ENCODE results near the gene SARDH. TPM values are rescaled to one million over a fixed set of nuclear protein-coding genes. Genes with fewer than 3 reads are reported as not detected.

The SARDH gene
- total RNA-seq, 1 donor from 2014 or later, result 5.7 TPM

DNA sequence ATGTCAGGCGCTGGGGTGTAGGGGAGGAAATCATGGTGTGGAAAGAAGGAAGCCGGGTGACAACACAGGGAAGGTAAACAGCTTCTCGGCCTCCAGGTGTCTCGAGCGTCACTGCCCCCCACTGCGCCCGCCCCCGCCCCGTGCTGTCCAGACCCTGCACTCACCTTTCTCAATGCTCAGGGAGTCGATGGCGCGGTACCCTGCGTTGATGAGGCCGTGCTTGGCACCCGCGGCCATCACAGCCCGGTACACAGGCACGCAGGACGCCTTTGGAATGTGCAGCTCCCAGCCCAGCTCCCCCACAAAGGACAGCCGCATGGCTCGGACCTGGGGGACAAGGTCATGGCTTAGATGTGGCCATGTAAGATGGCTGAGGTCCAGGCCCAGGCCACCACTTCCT lies 66.8 kb downstream of the SARDH start:
- Histone ChIP-seq H3K27me3 (ENCODE audit: control insufficient read depth in 3 of 3, insufficient read depth in 3 of 3, low read length in 3 of 3) (peaks cover 0 to 8% (median 5%) of the 10 kb centered on the region in 3 donors), H3K27ac (ENCODE audit: low read depth, low read length) (no peak overlapping the region), H3K36me3 (ENCODE audit: control insufficient read depth in 3 of 3, insufficient read depth in 3 of 3, low read length in 3 of 3) (no peaks in the 10 kb centered on the region), H3K4me1 (ENCODE audit: control insufficient read depth in 3 of 3, insufficient read depth in 3 of 3, low read length in 3 of 3) (peaks cover 0 to 7% (median 0%) of the 10 kb centered on the region in 3 donors), H3K4me3 (ENCODE audit: low read length in 3 of 3) (no peak overlapping the region), H3K9ac (ENCODE audit: low read depth in 1 of 3, low read length in 3 of 3) (no peak overlapping the region), H3K9me3 (ENCODE audit: control insufficient read depth in 3 of 3, low read length in 3 of 3) (no peaks in the 10 kb centered on the region)

DNA sequence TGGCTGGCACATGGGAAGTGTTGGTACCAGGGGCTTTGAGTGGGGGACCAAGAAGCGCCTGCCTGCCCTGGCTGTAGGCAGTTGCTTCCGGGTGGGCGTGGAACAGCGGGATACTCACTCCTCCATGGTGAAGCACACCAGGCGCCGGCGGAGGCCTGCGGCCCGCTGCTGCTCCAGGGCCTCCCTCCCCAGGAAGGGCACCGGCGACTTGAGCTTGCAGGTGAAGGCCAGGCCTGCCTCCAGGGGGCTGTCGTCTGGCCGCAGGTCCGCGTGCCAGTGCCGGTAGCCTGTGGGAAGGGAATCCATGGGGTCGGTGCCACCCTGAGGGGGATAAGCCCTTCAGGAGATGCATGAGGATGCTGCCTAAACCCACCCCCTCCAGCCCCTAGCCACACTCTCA lies 67.7 kb downstream of the SARDH start:
- Histone ChIP-seq H3K27me3 (ENCODE audit: control insufficient read depth in 3 of 3, insufficient read depth in 3 of 3, low read length in 3 of 3) (peaks cover 0 to 8% (median 5%) of the 10 kb centered on the region in 3 donors), H3K9ac (ENCODE audit: low read depth in 1 of 3, low read length in 3 of 3) (no peak overlapping the region), H3K4me1 (ENCODE audit: control insufficient read depth in 3 of 3, insufficient read depth in 3 of 3, low read length in 3 of 3) (peaks cover 0 to 8% (median 0%) of the 10 kb centered on the region in 3 donors)

DNA sequence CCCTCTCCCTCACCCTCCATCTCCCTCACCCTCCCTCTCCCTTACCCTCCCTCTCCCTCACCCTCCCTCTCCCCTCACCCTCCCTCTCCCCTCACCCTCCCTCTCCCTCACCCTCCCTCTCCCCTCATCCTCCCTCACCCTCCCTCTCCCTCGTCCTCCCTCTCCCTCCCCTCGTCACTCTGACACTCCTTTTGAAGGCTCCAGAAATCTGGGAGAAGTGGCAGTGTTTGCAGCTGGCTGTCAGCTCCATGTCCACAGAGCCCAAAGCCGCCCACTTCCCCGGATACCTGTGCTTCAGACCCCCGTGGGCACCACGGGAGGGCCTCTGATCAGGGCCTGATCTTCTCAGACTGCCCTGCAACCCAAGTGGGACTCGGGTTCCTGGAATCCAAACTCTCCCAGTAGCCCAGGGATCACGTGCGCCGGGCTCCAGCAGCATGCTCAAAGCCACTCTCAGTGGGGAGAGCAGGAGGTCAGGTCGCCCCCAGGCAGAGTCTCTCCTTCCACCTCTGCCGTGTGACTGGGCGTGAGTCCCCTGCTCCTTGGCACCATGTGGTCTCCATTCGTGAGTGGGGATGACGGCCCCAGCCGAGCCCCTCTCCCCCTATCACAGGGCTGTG lies 68.9 kb downstream of the SARDH start:
- no peak overlapping the region for H3K27ac ChIP-seq (ENCODE audit: low read depth, low read length)
- peaks cover 0 to 10% (median 0%) of the 10 kb centered on the region in 3 donors for H3K4me1 ChIP-seq (ENCODE audit: control insufficient read depth in 3 of 3, insufficient read depth in 3 of 3, low read length in 3 of 3)
- H3K4me3 ChIP-seq (ENCODE audit: low read length in 3 of 3), result no peak overlapping the region
- H3K36me3 ChIP-seq (ENCODE audit: control insufficient read depth in 3 of 3, insufficient read depth in 3 of 3, low read length in 3 of 3), result no peaks in the 10 kb centered on the region
- no peaks in the 10 kb centered on the region for H3K9me3 ChIP-seq (ENCODE audit: control insufficient read depth in 3 of 3, low read length in 3 of 3)
- H3K9ac ChIP-seq (ENCODE audit: low read depth in 1 of 3, low read length in 3 of 3), result no peak overlapping the region
- H3K27me3 ChIP-seq (ENCODE audit: control insufficient read depth in 3 of 3, insufficient read depth in 3 of 3, low read length in 3 of 3), result peaks cover 0 to 17% (median 5%) of the 10 kb centered on the region in 3 donors

More for the DNA sequence above, 67.7 kb downstream of the SARDH start:
- no peaks in the 10 kb centered on the region for H3K9me3 ChIP-seq (ENCODE audit: control insufficient read depth in 3 of 3, low read length in 3 of 3)
- H3K27ac ChIP-seq (ENCODE audit: low read depth, low read length), result no peak overlapping the region
- H3K36me3 ChIP-seq (ENCODE audit: control insufficient read depth in 3 of 3, insufficient read depth in 3 of 3, low read length in 3 of 3), result no peaks in the 10 kb centered on the region
- H3K4me3 ChIP-seq (ENCODE audit: low read length in 3 of 3), result no peak overlapping the region

DNA sequence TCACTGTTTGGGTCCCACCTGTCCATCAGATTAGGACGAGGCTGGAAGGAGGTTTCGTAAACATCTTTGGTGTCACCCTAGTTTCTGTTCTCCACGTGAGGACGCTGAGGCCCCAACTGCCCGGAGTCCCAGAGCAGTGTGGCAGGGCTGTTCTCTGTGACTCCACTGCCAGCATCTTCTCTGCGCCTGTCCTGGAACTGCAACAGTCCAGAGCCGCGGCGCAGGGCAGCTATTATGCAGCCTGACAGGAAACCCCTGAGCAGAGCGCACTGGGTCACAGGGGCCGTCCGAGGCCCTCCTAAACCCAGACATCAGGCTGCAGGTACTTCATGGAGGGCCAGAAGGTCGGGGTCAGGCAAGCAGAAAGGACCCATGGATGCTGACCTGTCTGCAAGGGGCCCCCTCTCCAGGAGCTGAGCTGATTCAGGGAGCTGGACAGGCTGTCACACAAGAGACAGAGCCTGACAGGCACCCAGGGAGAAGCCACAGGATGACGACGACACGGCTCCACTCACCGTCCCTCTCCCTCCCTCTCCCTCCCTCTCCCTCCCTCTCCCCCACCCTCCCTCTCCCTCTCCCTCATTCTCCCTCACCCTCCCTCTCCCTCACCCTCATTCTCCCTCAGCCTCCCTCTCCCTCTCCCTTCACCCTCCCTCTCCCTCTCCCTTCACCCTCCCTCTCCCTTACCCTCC lies 70.2 kb downstream of the SARDH start:
- Histone ChIP-seq H3K4me3 (ENCODE audit: low read length in 3 of 3) (no peak overlapping the region), H3K9ac (ENCODE audit: low read depth in 1 of 3, low read length in 3 of 3) (no peak overlapping the region), H3K36me3 (ENCODE audit: control insufficient read depth in 3 of 3, insufficient read depth in 3 of 3, low read length in 3 of 3) (no peaks in the 10 kb centered on the region), H3K9me3 (ENCODE audit: control insufficient read depth in 3 of 3, low read length in 3 of 3) (no peaks in the 10 kb centered on the region), H3K4me1 (ENCODE audit: control insufficient read depth in 3 of 3, insufficient read depth in 3 of 3, low read length in 3 of 3) (peaks cover 0 to 6% (median 0%) of the 10 kb centered on the region in 3 donors), H3K27me3 (ENCODE audit: control insufficient read depth in 3 of 3, insufficient read depth in 3 of 3, low read length in 3 of 3) (peaks cover under 1 to 26% (median 3%) of the 10 kb centered on the region in 3 donors), H3K27ac (ENCODE audit: low read depth, low read length) (no peak overlapping the region)

DNA sequence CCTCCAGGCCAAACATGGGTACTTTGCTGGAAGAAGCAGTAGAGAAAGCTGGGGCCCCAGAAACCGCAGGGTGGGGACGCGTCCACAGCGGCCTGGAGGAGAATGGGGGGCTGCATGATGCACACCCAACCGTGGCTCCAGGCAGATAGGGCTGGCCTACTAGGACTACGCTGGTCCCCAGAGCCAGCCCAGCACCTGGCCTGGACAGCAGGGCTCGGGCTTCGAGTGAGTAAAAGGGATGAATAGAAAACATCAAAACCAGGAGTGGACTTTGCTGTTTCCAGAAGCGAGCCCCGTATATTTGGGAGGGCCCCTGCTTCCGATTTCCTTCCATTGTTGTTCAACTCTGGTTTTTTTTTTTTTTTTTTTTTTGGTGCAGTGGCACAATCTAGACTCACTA lies 71.3 kb downstream of the SARDH start:
- no peaks in the 10 kb centered on the region for H3K9me3 ChIP-seq (ENCODE audit: control insufficient read depth in 3 of 3, low read length in 3 of 3)
- H3K36me3 ChIP-seq (ENCODE audit: control insufficient read depth in 3 of 3, insufficient read depth in 3 of 3, low read length in 3 of 3), result no peaks in the 10 kb centered on the region
- no peak overlapping the region for H3K27ac ChIP-seq (ENCODE audit: low read depth, low read length)
- peaks cover 7 to 28% (median 8%) of the 10 kb centered on the region in 3 donors for H3K27me3 ChIP-seq (ENCODE audit: control insufficient read depth in 3 of 3, insufficient read depth in 3 of 3, low read length in 3 of 3)
- no peak overlapping the region for H3K4me3 ChIP-seq (ENCODE audit: low read length in 3 of 3)
- H3K4me1 ChIP-seq (ENCODE audit: control insufficient read depth in 3 of 3, insufficient read depth in 3 of 3, low read length in 3 of 3), result peaks cover 0 to 2% (median 0%) of the 10 kb centered on the region in 3 donors
- no peak overlapping the region for H3K9ac ChIP-seq (ENCODE audit: low read depth in 1 of 3, low read length in 3 of 3)

DNA sequence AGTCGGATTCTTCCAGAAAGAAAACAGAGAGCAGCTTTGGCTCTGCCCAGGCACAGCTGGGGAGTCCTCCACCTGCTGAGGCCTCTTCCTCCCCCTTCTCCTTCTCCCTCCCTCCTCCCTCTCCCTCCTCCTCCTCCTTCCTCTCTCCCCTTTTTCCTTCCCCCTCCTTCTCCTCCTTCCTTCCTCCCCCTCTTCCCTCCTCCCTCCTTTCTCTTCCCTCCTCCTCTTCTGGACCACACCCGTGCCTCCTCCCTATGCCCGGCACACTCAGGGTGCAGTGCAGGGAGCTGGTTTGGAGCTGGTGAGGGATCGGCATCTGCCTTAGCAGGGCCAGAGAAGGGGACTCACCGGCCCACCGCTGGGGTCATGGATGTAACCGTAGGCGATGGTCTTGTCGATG lies 71.8 kb downstream of the SARDH start:
- Histone ChIP-seq H3K4me3 (ENCODE audit: low read length in 3 of 3) (no peak overlapping the region), H3K9me3 (ENCODE audit: control insufficient read depth in 3 of 3, low read length in 3 of 3) (no peaks in the 10 kb centered on the region), H3K36me3 (ENCODE audit: control insufficient read depth in 3 of 3, insufficient read depth in 3 of 3, low read length in 3 of 3) (no peaks in the 10 kb centered on the region), H3K27ac (ENCODE audit: low read depth, low read length) (no peak overlapping the region), H3K27me3 (ENCODE audit: control insufficient read depth in 3 of 3, insufficient read depth in 3 of 3, low read length in 3 of 3) (peaks cover 8 to 30% (median 11%) of the 10 kb centered on the region in 3 donors), H3K4me1 (ENCODE audit: control insufficient read depth in 3 of 3, insufficient read depth in 3 of 3, low read length in 3 of 3) (peaks cover 0 to 2% (median 0%) of the 10 kb centered on the region in 3 donors), H3K9ac (ENCODE audit: low read depth in 1 of 3, low read length in 3 of 3) (no peak overlapping the region)

DNA sequence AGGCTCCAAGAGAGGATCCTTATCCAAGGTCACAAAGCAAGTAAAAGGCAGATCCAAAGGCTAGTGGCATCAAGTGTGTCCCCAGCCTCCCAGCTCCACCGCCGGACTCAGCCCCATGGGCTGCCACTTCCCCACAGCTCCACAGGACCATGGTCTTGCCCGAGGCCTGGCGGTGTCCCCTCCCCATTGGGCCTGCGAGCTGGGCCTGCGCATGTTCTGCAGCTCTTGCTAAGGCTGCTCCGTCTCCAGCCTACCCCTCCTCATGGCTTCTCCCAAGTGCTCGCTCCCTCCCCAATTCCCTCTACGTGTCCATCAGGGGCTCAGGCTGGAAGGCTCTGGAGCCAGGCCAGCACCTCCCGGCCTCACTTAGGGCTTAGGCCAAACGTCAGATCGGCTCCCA lies 72.6 kb downstream of the SARDH start:
- H3K36me3 ChIP-seq (ENCODE audit: control insufficient read depth in 3 of 3, insufficient read depth in 3 of 3, low read length in 3 of 3), result no peaks in the 10 kb centered on the region
- H3K9ac ChIP-seq (ENCODE audit: low read depth in 1 of 3, low read length in 3 of 3), result no peak overlapping the region
- H3K27ac ChIP-seq (ENCODE audit: low read depth, low read length), result no peak overlapping the region
- peaks cover 10 to 33% (median 12%) of the 10 kb centered on the region in 3 donors for H3K27me3 ChIP-seq (ENCODE audit: control insufficient read depth in 3 of 3, insufficient read depth in 3 of 3, low read length in 3 of 3)
- peaks cover 0 to 2% (median 0%) of the 10 kb centered on the region in 3 donors for H3K4me1 ChIP-seq (ENCODE audit: control insufficient read depth in 3 of 3, insufficient read depth in 3 of 3, low read length in 3 of 3)
- no peak overlapping the region for H3K4me3 ChIP-seq (ENCODE audit: low read length in 3 of 3)
- H3K9me3 ChIP-seq (ENCODE audit: control insufficient read depth in 3 of 3, low read length in 3 of 3), result no peaks in the 10 kb centered on the region

DNA sequence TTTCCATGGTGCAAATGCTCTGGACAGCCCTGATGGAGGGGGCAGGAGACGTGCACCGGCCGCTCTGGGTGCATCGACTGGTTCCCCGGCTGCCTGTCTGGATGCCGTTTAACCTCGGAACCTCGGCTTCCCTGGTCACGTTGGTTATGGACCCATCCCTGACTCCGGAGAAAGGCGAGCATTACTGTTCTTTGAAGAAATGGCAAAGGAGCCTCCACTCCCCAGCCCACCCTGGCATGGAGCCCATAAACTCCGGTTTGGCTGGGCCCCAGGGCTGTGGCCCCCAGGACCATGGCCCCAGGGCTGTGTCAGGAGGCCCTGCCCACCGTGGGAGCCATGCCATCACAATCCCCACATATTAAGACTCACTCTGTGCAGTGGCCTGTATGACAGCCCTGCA lies 73.1 kb downstream of the SARDH start:
- Histone ChIP-seq H3K27me3 (ENCODE audit: control insufficient read depth in 3 of 3, insufficient read depth in 3 of 3, low read length in 3 of 3) (peaks cover 12 to 38% (median 14%) of the 10 kb centered on the region in 3 donors), H3K36me3 (ENCODE audit: control insufficient read depth in 3 of 3, insufficient read depth in 3 of 3, low read length in 3 of 3) (no peaks in the 10 kb centered on the region), H3K4me1 (ENCODE audit: control insufficient read depth in 3 of 3, insufficient read depth in 3 of 3, low read length in 3 of 3) (peaks cover 0 to 2% (median 0%) of the 10 kb centered on the region in 3 donors), H3K4me3 (ENCODE audit: low read length in 3 of 3) (no peak overlapping the region), H3K9me3 (ENCODE audit: control insufficient read depth in 3 of 3, low read length in 3 of 3) (no peaks in the 10 kb centered on the region), H3K9ac (ENCODE audit: low read depth in 1 of 3, low read length in 3 of 3) (no peak overlapping the region), H3K27ac (ENCODE audit: low read depth, low read length) (no peak overlapping the region)

DNA sequence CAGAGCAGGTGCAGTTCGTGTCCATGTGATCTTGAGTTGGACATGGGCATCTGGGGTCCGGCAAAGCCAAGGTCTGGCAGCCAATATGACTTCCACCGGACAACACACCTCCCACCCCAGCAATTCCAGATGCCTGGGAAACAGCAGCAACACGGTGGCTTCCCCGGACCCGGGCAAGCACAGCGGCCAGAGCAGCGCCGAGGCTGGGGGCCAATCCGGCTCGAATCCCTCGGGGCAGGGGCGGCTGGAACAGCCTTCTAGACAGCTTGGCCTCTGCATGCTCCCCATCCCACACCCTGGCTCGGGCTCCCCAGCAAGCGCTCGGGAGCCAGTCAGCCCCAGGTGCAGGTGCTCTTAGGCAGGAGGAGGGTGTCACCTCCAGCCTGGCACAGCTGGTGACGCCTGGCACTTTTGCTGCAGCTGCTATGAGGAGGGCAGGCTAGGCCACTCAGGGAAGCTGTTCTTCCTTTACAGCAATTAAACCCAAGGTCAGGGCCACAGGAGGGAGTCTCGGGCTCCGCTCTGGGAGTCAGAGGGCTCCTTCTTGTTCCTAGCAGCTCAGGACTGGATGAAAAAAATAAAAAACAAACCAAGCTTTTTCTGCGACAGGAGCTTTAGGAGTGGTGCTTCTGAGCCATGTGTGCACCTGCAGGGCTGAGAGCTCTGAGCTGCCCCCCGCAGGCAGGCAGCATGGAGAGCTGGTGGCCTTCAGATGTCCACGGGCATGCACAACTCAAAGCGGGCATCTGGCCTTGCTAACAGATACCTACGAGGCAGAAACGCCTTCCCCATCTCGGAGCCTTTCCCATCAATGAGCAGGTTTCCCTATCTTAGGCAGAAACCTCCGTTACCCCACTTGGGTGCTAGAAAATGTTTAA lies 73.7 kb downstream of the SARDH start:
- no peaks in the 10 kb centered on the region for H3K36me3 ChIP-seq (ENCODE audit: control insufficient read depth in 3 of 3, insufficient read depth in 3 of 3, low read length in 3 of 3)
- H3K9me3 ChIP-seq (ENCODE audit: control insufficient read depth in 3 of 3, low read length in 3 of 3), result no peaks in the 10 kb centered on the region
- H3K4me3 ChIP-seq (ENCODE audit: low read length in 3 of 3), result no peak overlapping the region
- no peak overlapping the region for H3K9ac ChIP-seq (ENCODE audit: low read depth in 1 of 3, low read length in 3 of 3)
- no peak overlapping the region for H3K27ac ChIP-seq (ENCODE audit: low read depth, low read length)
- peaks cover 1 to 2% (median 2%) of the 10 kb centered on the region in 3 donors for H3K4me1 ChIP-seq (ENCODE audit: control insufficient read depth in 3 of 3, insufficient read depth in 3 of 3, low read length in 3 of 3)
- peaks cover 19 to 45% (median 20%) of the 10 kb centered on the region in 3 donors for H3K27me3 ChIP-seq (ENCODE audit: control insufficient read depth in 3 of 3, insufficient read depth in 3 of 3, low read length in 3 of 3)
